ENCODE data around the gene GPT2.

DNA sequence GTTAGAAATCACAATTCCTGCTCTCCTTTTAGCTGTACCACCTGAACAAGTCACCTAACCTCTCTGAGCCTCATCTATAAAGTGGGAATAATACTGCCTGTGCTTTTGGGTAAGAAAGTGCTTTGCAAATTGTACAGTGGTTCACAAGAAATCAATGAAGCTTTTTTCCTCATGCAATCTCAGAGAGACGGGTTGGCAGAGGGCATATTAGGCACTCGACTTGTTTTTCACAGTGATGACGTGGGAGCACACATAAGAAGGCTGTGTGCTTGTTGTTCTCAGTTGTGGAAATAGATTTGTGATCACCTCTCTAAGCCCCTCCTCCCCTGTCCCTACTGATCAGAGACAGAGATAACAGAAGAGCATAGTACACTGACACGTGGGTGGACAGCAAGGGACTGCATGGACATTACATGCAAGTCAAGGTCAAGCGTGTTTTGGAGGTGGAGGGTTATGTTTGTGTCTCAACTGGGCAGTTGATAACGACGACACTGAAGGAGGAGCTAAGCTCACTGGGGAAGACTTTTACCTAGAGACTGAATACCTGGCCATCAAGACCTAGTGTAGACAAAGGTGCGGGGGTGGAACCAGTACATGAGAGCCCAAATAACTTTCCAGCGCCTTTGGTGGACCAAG is 1.7 kb upstream of the GPT2 start:
- TF ChIP-seq, protein P1, sequence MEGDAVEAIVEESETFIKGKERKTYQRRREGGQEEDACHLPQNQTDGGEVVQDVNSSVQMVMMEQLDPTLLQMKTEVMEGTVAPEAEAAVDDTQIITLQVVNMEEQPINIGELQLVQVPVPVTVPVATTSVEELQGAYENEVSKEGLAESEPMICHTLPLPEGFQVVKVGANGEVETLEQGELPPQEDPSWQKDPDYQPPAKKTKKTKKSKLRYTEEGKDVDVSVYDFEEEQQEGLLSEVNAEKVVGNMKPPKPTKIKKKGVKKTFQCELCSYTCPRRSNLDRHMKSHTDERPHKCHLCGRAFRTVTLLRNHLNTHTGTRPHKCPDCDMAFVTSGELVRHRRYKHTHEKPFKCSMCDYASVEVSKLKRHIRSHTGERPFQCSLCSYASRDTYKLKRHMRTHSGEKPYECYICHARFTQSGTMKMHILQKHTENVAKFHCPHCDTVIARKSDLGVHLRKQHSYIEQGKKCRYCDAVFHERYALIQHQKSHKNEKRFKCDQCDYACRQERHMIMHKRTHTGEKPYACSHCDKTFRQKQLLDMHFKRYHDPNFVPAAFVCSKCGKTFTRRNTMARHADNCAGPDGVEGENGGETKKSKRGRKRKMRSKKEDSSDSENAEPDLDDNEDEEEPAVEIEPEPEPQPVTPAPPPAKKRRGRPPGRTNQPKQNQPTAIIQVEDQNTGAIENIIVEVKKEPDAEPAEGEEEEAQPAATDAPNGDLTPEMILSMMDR (IDR thresholded peaks at IDR 0.05) = no peak
- TF ChIP-seq ZFX (IDR thresholded peaks at IDR 0.05; ENCODE audit: borderline replicate concordance) = no peak
